Prostate gland (tissue), 2 donors: ENCODE data around the gene WDR18.

Source experiments
- POLR2A ChIP-seq: fragments of 450-650 bp; IDR thresholded peaks from one replicate; pipeline ENCODE4 v1.6.1; 2016; ENCODE audit warnings: antibody characterized with exemption, mild to moderate bottlenecking
- TF ChIP-seq, protein P1 (sequence below), 4 experiments: fragments of 200-600 bp in 2 of 4; fragments of 450-650 bp in 2 of 4; sonication (generic) in 2 of 4; IDR thresholded peaks; 1 replicate in 3 of 4; 2 replicates in 1 of 4; pipeline ENCODE4 v1.5.1; 2016 to 2019; ENCODE audit warnings: antibody characterized with exemption in 4 of 4, mild to moderate bottlenecking in 2 of 4, moderate library complexity in 2 of 4

GRCh38 chr19:979318-979741 is 4.8 kb upstream of the WDR18 start:
- TF ChIP-seq, protein P1, sequence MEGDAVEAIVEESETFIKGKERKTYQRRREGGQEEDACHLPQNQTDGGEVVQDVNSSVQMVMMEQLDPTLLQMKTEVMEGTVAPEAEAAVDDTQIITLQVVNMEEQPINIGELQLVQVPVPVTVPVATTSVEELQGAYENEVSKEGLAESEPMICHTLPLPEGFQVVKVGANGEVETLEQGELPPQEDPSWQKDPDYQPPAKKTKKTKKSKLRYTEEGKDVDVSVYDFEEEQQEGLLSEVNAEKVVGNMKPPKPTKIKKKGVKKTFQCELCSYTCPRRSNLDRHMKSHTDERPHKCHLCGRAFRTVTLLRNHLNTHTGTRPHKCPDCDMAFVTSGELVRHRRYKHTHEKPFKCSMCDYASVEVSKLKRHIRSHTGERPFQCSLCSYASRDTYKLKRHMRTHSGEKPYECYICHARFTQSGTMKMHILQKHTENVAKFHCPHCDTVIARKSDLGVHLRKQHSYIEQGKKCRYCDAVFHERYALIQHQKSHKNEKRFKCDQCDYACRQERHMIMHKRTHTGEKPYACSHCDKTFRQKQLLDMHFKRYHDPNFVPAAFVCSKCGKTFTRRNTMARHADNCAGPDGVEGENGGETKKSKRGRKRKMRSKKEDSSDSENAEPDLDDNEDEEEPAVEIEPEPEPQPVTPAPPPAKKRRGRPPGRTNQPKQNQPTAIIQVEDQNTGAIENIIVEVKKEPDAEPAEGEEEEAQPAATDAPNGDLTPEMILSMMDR (IDR thresholded peaks at IDR 0.05): no peak
- TF ChIP-seq POLR2A: no peak
